HCT116 (cell line): ENCODE measurements around the gene PF4V1. TPM values are rescaled to one million over a fixed set of nuclear protein-coding genes. Genes with fewer than 3 reads are reported as not detected.

Source experiments
- ATAC-seq: fragments of 200-7000 bp; cut with Tn5 transposase; 2 replicates; pipeline ENCODE4 v1.9.1; 2020; ENCODE audit warnings: mild to moderate bottlenecking, moderate library complexity
- BruUV-seq: library from RNA; stranded (reverse); fragments of 400-500 nt; replicated peaks from 2 replicates; lab custom pipeline; 2021; lab: Mats Ljungman, UMichigan
- CTCF ChIA-PET: fragments of 300-600 bp; sonication (Branson Sonifier 250); formaldehyde crosslinking; loops from one replicate; lab custom pipeline; 2021; ENCODE audit warnings: antibody characterized with exemption; lab: Charles Lee
- POLR2A ChIA-PET: fragments of 300-600, 350-600 bp; sonication (Branson Sonifier 250); formaldehyde crosslinking; loops from one replicate; lab custom pipeline; 2021; ENCODE audit warnings: antibody characterized with exemption; lab: Charles Lee
- RAD21 ChIA-PET, 2 experiments: fragments of 300-600 bp; sonication (Branson Sonifier 250); formaldehyde crosslinking; loops; one replicate each; lab custom pipeline; 2023; ENCODE audit warnings: low total read pairs in 2 of 2; ENCODE audit not compliant: uncharacterized antibody in 2 of 2, unreplicated experiment in 2 of 2, low non-redundant PET in 1 of 2; lab: Charles Lee
- DNase-seq: peaks from one replicate; pipeline ENCODE4 v3.0.0-alpha.2; 2010; ENCODE audit warnings: low read depth, low spot score
- H2AFZ ChIP-seq: fragments of 200-600 bp; shearing (Covaris generic), sonication (generic); 2 replicates; pipeline ENCODE4 v1.6.1; 2017; ENCODE audit warnings: low read depth, mixed run types, mixed read lengths, antibody characterized with exemption, low read length; ENCODE audit not compliant: poor library complexity, severe bottlenecking
- H3K27ac ChIP-seq: 2 replicates; pipeline ENCODE4 v1.5.1; 2012; ENCODE audit warnings: low read depth, low read length
- H3K27me3 ChIP-seq: fragments of 200-600 bp; sonication (generic); 2 replicates; pipeline ENCODE4 v1.6.1; 2016; ENCODE audit warnings: mixed run types, low read length, mixed read lengths; ENCODE audit not compliant: insufficient read depth
- H3K36me3 ChIP-seq, 2 experiments: fragments of 200-500 bp in 1 of 2; fragments of 200-600 bp in 1 of 2; sonication (Bioruptor generic) in 1 of 2; sonication (generic) in 1 of 2; 2 replicates each; pipeline versions ENCODE4 v1.5.1 to v1.6.1; 2014 to 2016; ENCODE audit warnings: low read length in 2 of 2, inconsistent platforms in 1 of 2, mixed read lengths in 1 of 2, mixed run types in 1 of 2; ENCODE audit not compliant: insufficient read depth in 2 of 2, control insufficient read depth in 1 of 2
- H3K4me1 ChIP-seq, 2 experiments: fragments of 200-600 bp in 1 of 2; sonication (generic) in 1 of 2; 2 replicates each; pipeline versions ENCODE4 v1.5.1 to v1.6.1; 2012 to 2017; ENCODE audit warnings: low read length in 2 of 2, inconsistent platforms in 1 of 2, mild to moderate bottlenecking in 1 of 2, mixed read lengths in 1 of 2, mixed run types in 1 of 2, moderate library complexity in 1 of 2; ENCODE audit not compliant: insufficient read depth in 2 of 2, control insufficient read depth in 1 of 2
- H3K4me2 ChIP-seq: fragments of 200-600 bp; sonication (generic); 2 replicates; pipeline ENCODE4 v1.6.1; 2017; ENCODE audit warnings: mixed run types, low read length, mixed read lengths
- H3K4me3 ChIP-seq, 2 experiments: fragments of 200-600 bp in 1 of 2; sonication (generic) in 1 of 2; replicated peaks in 1 of 2; 2 replicates each; pipeline ENCODE4 v1.5.1; 2011 to 2016; ENCODE audit warnings: low read length in 2 of 2, control low read depth in 1 of 2, low read depth in 1 of 2, mild to moderate bottlenecking in 1 of 2, mixed read lengths in 1 of 2, mixed run types in 1 of 2
- H3K79me2 ChIP-seq: fragments of 200-600 bp; sonication (generic); 2 replicates; pipeline ENCODE4 v1.6.1; 2017; ENCODE audit warnings: mild to moderate bottlenecking, mixed run types, low read length, moderate library complexity, mixed read lengths; ENCODE audit not compliant: insufficient read depth
- H3K9ac ChIP-seq: fragments of 200-600 bp; sonication (generic); 2 replicates; pipeline ENCODE4 v1.6.1; 2016; ENCODE audit warnings: low read length, mixed read lengths
- H3K9me2 ChIP-seq: fragments of 200-600 bp; sonication (generic), shearing (Covaris generic); 2 replicates; pipeline ENCODE4 v1.6.1; 2017; ENCODE audit warnings: mixed run types, mild to moderate bottlenecking, moderate library complexity; ENCODE audit not compliant: insufficient read depth
- H3K9me3 ChIP-seq, 2 experiments: fragments of 200-500 bp in 1 of 2; fragments of 200-600 bp in 1 of 2; sonication (Bioruptor generic) in 1 of 2; sonication (generic) in 1 of 2; 2 replicates each; pipeline ENCODE4 v1.6.1; 2014 to 2017; ENCODE audit warnings: low read length in 2 of 2, mixed read lengths in 2 of 2, inconsistent platforms in 1 of 2, low read depth in 1 of 2, mild to moderate bottlenecking in 1 of 2, mixed run types in 1 of 2, moderate library complexity in 1 of 2; ENCODE audit not compliant: control insufficient read depth in 1 of 2, insufficient read depth in 1 of 2
- H4K20me1 ChIP-seq: fragments of 200-600 bp; sonication (generic), shearing (Covaris generic); 2 replicates; pipeline ENCODE4 v1.6.1; 2017; ENCODE audit warnings: mixed run types, mild to moderate bottlenecking, moderate library complexity; ENCODE audit not compliant: insufficient read depth
- CBX3 ChIP-seq: IDR thresholded peaks from 2 replicates; pipeline ENCODE4 v1.6.1; 2012; ENCODE audit warnings: low read depth
- CEBPB ChIP-seq: IDR thresholded peaks from 2 replicates; pipeline ENCODE4 v1.6.1; 2012; ENCODE audit warnings: low read depth
- EGR1 ChIP-seq: IDR thresholded peaks from 2 replicates; pipeline ENCODE4 v1.6.1; 2012; ENCODE audit warnings: low read depth
- EZH2 ChIP-seq: fragments of 200-600 bp; sonication (generic); IDR thresholded peaks from 2 replicates; pipeline ENCODE4 v1.6.1; 2017; ENCODE audit warnings: antibody characterized with exemption, mixed run types
- EZH2phosphoT487 ChIP-seq: fragments of 200-600 bp; IDR thresholded peaks from 2 replicates; pipeline ENCODE4 v1.6.1; 2018; ENCODE audit warnings: antibody characterized with exemption, borderline replicate concordance
- JUND ChIP-seq: IDR thresholded peaks from 2 replicates; pipeline ENCODE4 v1.6.1; 2012
- RAD21 ChIP-seq: IDR thresholded peaks from 2 replicates; pipeline ENCODE4 v1.6.1; 2012; ENCODE audit warnings: low read depth, mild to moderate bottlenecking
- SIN3A ChIP-seq: IDR thresholded peaks from 2 replicates; pipeline ENCODE4 v1.6.1; 2012; ENCODE audit warnings: low read depth
- SP1 ChIP-seq: IDR thresholded peaks from 2 replicates; pipeline ENCODE4 v1.6.1; 2012; ENCODE audit warnings: low read depth
- SRF ChIP-seq: IDR thresholded peaks from 2 replicates; pipeline ENCODE4 v1.6.1; 2012; ENCODE audit warnings: low read depth
- YY1 ChIP-seq: IDR thresholded peaks from 2 replicates; pipeline ENCODE4 v1.6.1; 2011; ENCODE audit warnings: low read length, low read depth, moderate library complexity, mild to moderate bottlenecking; ENCODE audit not compliant: insufficient replicate concordance; ENCODE audit errors: extremely low read depth
- ZFX ChIP-seq: fragments of 450-650 bp; IDR thresholded peaks from 2 replicates; pipeline ENCODE4 v1.6.1; 2017
- intact Hi-C: fragments of 100-400 bp; cut with micrococcal nuclease; formaldehyde crosslinking; loops from 2 replicates; pipeline ENCODE4 v1.10.0; 2022
- total RNA-seq: library from RNA; stranded (reverse); gene quantifications from one replicate; pipeline ENCODE4 v1.2.1, GENCODE V29; 2021; ENCODE audit not compliant: unreplicated experiment
- TF ChIP-seq, protein P1 (sequence below): IDR thresholded peaks from 2 replicates; pipeline ENCODE4 v1.6.1; 2011; ENCODE audit warnings: mild to moderate bottlenecking, low read length, moderate library complexity; ENCODE audit not compliant: insufficient replicate concordance; ENCODE audit errors: extremely low read depth
- TF ChIP-seq, protein P2 (sequence below), 3 experiments: fragments of 200-600 bp in 1 of 3; sonication (generic) in 1 of 3; IDR thresholded peaks in 2 of 3; conservative IDR thresholded peaks in 1 of 3; 2 replicates each; pipeline ENCODE4 v1.5.1; 2012 to 2017; ENCODE audit warnings: low read depth in 2 of 3, low read length in 2 of 3, antibody characterized with exemption in 1 of 3, borderline replicate concordance in 1 of 3, control low read depth in 1 of 3, mild to moderate bottlenecking in 1 of 3, mixed read lengths in 1 of 3, mixed run types in 1 of 3, moderate library complexity in 1 of 3; ENCODE audit not compliant: insufficient read depth in 1 of 3

PF4V1 gene
- total RNA-seq, 1 experiment from 2014 or later: not detected

DNA sequence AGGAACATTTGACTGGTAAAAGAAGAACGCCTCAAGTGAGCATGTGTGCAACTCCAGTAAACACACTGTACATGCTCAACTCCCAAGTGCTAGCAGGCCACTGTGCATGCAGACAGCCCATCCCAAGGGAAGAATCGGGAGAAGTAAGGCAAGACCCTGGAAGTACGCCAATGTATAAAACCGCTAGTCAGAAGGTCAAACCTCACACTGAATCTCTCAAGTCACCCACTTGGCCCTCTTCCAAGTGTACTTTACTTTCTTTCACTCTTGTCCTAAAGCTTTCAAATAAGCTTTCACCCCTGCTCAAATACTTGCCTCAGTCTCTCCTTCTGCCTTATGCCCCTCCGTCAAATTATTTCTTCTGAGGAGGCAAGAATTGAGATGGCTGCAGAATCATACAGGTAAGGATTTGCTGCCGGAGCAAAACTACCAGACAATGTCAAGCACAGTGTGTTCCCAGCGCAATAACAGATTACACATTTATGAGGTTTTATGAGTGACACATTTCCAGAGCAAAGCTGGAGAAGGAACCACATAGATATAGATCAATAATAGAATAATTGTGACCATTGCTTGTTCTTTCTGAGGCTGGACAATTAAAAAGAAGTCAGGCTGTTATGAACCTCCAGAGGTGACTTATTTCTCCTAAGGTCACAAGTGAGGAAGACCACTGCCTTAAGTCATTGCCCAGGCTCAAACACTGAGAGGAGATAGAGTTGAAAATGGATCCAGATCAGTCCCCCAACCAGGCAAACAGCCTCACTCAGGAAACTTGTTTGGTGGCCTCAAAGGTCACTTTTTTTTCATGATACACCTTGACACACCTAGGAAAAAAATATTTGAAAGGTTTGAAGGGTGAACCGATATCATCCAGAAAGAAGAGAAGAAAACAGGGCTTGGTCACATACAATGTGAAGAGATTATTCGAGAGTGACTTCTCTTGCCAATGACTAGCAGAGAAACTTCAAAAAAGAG lies 42.4 kb downstream of the PF4V1 start:
- Histone ChIP-seq H3K27me3 (no peaks in the 10 kb centered on the region), H3K27ac (no peak overlapping the region)
- CTCF ChIA-PET: no interaction called here
- intact Hi-C loops: no loop called here
- TF ChIP-seq YY1 (no peak), RAD21 (no peak), EGR1 (no peak)
- TF ChIP-seq, all 23 proteins: peak for 0
- Histone ChIP-seq H3K4me1 (no peaks in the 10 kb centered on the region), H4K20me1 (no peaks in the 10 kb centered on the region), H3K4me3 (no peak overlapping the region), H3K79me2 (no peaks in the 10 kb centered on the region), H3K36me3 (no peaks in the 10 kb centered on the region), H3K9me3 (no peaks in the 10 kb centered on the region), H2AFZ (no peak overlapping the region), H3K4me2 (no peak overlapping the region), H3K9me2 (no peaks in the 10 kb centered on the region), H3K9ac (no peak overlapping the region)
- BruUV-seq: no TSS peak
- ChIA-PET POLR2A (no interaction called here), RAD21 (no interaction called here)
- no peak for DNase-seq
- no peak for ATAC-seq

DNA sequence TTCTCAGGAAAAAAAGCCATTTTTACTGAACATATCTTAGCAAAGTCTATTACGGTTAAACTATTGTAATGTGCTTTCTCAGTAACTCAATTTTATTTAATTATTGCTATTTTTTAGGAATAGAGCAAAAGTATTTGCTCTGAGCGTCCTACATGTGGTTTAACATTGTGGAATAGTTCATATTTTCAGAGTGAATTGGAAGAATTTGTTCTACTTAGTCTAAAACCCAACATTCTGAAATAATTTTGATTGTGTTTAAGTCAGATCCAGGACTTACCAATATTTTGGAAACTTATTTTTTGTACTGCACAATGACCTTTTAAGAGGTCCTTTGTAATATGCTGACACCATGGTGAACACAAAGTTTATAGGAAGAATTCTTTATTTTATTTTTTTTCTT lies 43.3 kb downstream of the PF4V1 start:
- Histone ChIP-seq H3K36me3 (no peaks in the 10 kb centered on the region), H4K20me1 (no peaks in the 10 kb centered on the region), H3K4me1 (no peaks in the 10 kb centered on the region), H3K27me3 (no peaks in the 10 kb centered on the region)
- POLR2A ChIA-PET: no interaction called here
- CTCF ChIA-PET: no interaction called here
- no peak for TF ChIP-seq YY1
- TF ChIP-seq CEBPB: no peak
- TF ChIP-seq, protein P1, sequence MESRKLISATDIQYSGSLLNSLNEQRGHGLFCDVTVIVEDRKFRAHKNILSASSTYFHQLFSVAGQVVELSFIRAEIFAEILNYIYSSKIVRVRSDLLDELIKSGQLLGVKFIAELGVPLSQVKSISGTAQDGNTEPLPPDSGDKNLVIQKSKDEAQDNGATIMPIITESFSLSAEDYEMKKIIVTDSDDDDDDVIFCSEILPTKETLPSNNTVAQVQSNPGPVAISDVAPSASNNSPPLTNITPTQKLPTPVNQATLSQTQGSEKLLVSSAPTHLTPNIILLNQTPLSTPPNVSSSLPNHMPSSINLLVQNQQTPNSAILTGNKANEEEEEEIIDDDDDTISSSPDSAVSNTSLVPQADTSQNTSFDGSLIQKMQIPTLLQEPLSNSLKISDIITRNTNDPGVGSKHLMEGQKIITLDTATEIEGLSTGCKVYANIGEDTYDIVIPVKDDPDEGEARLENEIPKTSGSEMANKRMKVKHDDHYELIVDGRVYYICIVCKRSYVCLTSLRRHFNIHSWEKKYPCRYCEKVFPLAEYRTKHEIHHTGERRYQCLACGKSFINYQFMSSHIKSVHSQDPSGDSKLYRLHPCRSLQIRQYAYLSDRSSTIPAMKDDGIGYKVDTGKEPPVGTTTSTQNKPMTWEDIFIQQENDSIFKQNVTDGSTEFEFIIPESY: no peak
- TF ChIP-seq CBX3: no peak
- TF ChIP-seq JUND: no peak
- TF ChIP-seq SP1: no peak
- no peak for TF ChIP-seq ZFX
- no peak for TF ChIP-seq SIN3A
- TF ChIP-seq EZH2: no peak
- TF ChIP-seq EZH2phosphoT487: no peak
- TF ChIP-seq, protein P2, sequence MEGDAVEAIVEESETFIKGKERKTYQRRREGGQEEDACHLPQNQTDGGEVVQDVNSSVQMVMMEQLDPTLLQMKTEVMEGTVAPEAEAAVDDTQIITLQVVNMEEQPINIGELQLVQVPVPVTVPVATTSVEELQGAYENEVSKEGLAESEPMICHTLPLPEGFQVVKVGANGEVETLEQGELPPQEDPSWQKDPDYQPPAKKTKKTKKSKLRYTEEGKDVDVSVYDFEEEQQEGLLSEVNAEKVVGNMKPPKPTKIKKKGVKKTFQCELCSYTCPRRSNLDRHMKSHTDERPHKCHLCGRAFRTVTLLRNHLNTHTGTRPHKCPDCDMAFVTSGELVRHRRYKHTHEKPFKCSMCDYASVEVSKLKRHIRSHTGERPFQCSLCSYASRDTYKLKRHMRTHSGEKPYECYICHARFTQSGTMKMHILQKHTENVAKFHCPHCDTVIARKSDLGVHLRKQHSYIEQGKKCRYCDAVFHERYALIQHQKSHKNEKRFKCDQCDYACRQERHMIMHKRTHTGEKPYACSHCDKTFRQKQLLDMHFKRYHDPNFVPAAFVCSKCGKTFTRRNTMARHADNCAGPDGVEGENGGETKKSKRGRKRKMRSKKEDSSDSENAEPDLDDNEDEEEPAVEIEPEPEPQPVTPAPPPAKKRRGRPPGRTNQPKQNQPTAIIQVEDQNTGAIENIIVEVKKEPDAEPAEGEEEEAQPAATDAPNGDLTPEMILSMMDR (IDR thresholded peaks at IDR 0.05 in 2 of 3, conservative IDR thresholded peaks at IDR 0.05 in 1 of 3; ENCODE audit: borderline replicate concordance in 1 of 3, insufficient read depth in 1 of 3, low read depth in 2 of 3, low read length in 2 of 3): no peak
- TF ChIP-seq SRF: no peak
- TF ChIP-seq, all 23 proteins: peak for 0
- Histone ChIP-seq H3K9me3 (no peaks in the 10 kb centered on the region), H3K4me2 (no peak overlapping the region), H3K9ac (no peak overlapping the region), H3K79me2 (no peaks in the 10 kb centered on the region), H2AFZ (no peak overlapping the region), H3K4me3 (no peak overlapping the region), H3K27ac (no peak overlapping the region), H3K9me2 (no peaks in the 10 kb centered on the region)
- no peak for ATAC-seq
- intact Hi-C loops: no loop called here
- BruUV-seq: no TSS peak
- RAD21 ChIA-PET: no interaction called here
- DNase-seq: no peak
